ENCODE data around the gene ZFPM1.

DNA sequence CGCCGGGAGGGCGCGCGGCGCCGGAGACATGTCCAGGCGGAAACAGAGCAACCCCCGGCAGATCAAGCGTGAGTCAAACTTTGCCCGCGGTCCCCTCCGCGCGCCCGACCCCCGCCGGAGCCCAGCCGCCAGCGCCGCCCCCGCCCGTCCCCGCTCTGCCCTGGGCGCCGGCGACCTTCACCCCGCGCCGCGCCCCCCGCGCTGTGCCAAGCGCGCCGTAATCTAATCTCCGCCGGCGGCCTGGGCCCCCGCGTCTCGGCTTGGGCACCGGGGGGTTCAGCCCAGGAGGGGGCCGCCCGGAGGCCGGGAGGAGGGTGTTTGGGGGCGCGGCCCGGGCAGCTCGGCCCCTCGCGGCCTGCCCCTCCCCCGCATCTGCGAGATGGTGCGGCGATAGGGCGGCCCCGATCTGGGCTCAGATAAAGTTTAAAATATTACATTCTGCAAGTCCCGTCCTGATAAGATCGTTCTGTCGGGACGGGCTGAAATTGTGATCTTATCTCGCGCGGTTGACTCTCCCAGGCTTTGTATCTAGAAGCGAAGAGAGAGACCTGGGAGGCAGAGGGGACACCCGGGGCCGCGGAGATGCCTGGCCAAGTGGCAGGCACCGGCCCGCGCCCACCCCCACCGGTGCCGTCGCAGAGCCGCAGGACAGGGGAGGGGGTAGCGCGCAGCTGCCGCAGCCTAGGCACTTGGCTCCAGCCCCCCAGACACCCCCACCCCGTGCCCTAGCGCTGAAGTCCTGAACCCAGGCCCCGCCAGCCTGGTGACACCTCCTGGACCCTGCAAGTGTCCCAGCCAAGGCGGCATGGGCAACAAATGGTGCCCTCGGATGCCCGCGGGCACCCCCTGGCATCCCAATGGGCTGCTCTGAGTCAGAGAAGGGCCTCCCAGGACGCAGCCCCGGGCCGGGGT is 787 bp downstream of the ZFPM1 start:
- TF ChIP-seq EGR1 (IDR thresholded peaks at IDR 0.05; ENCODE audit: low read depth) = no peak
- TF ChIP-seq CTCF (IDR thresholded peaks at IDR 0.05 in 2 of 3, conservative IDR thresholded peaks at IDR 0.05 in 1 of 3; ENCODE audit: borderline replicate concordance in 1 of 3, insufficient read depth in 1 of 3, low read depth in 2 of 3, low read length in 2 of 3) = no peak
- TF ChIP-seq POLR2A (IDR thresholded peaks at IDR 0.05; ENCODE audit: borderline replicate concordance, extremely low read depth, insufficient read depth, insufficient read length) = no peak
- TF ChIP-seq RAD21 (IDR thresholded peaks at IDR 0.05; ENCODE audit: low read depth) = no peak
- no peak for TF ChIP-seq EZH2 (IDR thresholded peaks at IDR 0.05)
- no peak for TF ChIP-seq SRF (IDR thresholded peaks at IDR 0.05; ENCODE audit: low read depth)
- no peak for TF ChIP-seq POLR2AphosphoS5 (IDR thresholded peaks at IDR 0.05; ENCODE audit: low read depth, low read length)
- no peak for TF ChIP-seq YY1 (IDR thresholded peaks at IDR 0.05; ENCODE audit: extremely low read depth, insufficient replicate concordance, low read depth, low read length)

Data from HCT116 (cell line).